Activated naive CD4-positive, alpha-beta T cell (primary cell): ENCODE measurements around the gene MAML2.

ENCODE experiments used
- DNase-seq, 4 experiments: peaks; one replicate each; lab custom pipeline; 2025; lab: John Stamatoyannopoulos, UW

MAML2 gene

DNA sequence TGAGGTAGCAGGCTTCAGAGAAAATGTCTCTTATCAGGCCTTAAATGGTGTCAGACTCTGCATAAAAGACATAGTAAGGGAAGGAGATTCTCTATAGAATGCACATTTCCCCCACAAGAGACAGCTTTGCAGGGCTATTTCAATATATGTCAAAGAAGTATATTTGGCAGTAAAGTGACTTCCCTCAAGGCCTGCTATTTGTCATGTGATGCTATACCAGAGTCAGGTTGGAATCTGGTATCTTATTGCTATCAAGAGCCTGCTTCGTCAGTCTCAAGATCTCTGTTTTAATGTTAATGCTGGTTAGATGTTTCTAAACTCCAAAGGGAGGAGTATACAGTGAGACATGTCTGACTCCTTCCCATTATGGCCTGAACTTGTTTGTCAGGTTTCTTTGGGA is 378.7 kb downstream of the MAML2 start:
- no peak for DNase-seq

DNA sequence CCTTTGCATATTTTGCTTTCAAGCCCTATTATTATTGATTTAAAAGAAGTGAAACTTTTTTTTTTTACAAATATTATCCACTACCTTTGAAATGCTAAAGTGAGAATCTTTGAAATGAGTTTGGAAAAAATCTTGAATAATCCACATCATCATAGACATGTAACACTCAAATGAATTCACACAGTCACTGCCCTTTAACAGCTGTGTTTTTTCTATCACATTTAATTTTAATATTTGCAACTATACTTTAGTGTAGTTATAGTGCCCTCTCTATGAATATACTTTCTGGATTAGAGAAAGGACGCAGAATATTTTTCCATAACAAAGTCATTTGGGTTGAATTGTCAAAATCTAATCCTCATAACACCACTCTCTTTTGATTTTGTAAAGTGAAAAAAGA is 381.2 kb downstream of the MAML2 start:
- no peak for DNase-seq

DNA sequence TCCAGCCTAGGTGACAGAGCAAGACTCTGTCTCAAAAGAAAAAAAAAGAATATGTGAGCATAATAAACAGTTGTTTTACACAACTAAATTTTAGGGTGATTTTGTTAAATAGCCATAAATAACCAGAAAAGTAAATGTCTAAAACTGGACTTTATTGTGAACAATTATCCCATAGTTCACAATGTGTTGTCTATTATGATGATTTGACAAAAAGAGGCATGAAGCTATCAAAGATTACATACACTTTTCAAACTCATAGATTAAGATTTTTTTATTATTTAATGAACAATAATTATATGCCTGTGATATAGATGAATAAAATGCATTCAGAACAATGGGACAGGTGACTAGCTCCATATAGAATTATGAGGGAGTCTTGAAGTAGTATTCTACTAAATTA is 392.1 kb downstream of the MAML2 start:
- DNase-seq: no peak

DNA sequence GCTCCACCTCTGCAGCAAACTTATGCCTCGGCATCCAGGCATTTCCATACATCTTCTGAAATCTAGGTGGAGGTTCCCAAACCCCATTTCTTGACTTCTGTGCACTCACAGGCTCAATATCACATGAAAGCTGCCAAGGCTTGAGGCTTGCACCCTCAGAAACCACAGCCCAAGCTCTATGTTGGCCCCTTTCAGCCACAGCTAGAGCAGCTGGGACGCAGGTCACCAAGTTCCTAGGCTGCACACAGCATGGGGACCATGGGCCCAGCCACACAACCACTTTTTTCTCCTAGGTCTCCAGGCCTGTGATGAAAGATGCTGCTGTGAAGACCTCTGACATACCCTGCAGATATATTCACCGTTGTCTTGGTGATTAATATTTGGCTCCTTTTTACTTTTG is 394.4 kb downstream of the MAML2 start:
- DNase-seq: no peak

DNA sequence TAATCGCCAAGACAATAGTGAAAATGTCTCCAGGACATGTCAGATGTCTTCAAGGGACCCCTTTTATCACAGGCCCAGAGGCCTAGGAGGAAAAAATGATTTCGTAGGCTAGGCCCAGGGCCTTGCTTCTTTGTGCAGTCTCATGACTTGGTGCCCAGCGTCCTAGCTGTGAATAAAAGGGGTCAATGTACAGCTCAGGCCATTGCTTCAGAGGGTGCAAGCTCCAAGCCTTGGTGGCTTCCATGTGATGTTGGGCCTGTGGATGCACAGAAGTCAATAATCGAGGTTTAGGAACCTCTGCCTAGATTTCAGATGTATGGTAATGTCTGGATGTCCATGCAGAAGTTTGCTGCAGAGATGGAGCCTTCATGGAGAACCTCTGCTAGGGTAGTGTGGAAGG is 398.4 kb downstream of the MAML2 start:
- no peak for DNase-seq

DNA sequence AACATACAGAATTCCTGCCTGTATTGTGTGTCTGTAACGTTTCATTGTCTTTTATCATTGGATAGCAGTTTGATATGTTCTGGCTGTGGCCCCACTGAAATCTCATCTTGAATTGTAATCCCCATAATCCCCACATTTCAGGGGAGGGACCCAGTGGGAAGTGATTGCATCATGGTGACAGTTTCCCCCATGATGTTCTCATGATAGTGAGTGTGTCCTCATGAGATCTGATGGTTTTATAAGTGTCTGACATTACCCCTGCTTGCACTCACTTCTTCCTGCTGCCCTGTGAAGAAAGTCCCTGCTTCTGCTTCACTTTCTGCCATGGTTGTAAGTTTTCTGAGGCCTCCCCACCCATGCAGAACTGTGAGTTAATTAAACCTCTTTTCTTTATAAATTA is 399.4 kb downstream of the MAML2 start:
- no peak for DNase-seq

DNA sequence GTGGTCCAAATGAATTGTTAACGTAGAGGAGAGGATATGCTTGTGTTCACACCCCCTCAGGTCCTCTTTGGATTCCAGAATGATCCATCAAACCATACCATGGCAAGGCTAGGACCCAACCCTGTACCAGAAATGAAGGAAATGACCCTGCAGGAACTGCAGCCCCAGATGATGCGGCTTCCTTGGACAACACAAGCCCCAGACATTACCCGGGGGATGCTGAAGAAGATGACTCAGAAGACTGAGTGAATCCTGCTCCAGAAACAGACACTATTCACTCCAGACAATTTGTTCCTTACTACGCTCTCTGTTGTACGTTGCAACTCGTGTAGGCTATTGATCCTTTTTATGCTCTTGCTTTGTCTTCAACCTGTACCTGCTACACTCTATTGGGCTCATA is 403.9 kb downstream of the MAML2 start:
- no peak for DNase-seq

DNA sequence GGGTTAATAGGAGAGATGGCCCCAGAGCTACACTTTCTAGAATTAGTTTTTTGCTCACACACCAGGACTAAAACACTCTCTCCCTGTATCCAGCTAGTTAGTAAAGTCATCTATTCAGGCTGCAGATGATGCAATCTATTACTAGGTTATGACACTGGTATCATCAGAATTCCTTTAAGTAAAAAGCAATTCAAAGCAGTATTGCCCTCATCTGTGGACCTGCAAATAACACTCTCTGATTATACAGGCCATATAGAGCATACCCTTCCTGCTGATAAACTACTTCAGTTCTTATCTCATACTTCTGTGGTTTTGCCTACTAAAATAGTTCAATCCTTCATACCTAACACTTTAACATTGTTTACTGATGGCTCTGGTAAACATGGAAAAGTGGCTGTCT is 405.6 kb downstream of the MAML2 start:
- DNase-seq: no peak

DNA sequence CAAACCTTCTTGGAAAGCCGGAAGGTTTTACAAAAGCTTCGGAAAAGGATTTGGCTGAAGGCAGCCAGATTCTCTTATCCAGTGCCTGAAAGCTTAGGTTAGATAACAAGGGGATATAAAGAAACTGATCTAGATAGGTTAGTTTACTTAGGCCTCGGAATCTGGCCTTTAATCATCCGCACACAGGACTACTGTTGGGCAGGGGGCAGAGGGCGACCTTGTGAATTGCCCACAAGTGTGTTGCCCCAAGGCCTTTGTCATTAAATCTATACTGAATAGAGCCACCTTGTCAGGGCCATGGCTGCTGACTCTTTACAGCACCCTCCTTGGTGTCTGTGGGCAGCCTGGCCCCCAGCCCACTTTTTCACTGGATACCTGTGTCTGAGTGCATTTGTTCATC is 409.4 kb downstream of the MAML2 start:
- no peak for DNase-seq

DNA sequence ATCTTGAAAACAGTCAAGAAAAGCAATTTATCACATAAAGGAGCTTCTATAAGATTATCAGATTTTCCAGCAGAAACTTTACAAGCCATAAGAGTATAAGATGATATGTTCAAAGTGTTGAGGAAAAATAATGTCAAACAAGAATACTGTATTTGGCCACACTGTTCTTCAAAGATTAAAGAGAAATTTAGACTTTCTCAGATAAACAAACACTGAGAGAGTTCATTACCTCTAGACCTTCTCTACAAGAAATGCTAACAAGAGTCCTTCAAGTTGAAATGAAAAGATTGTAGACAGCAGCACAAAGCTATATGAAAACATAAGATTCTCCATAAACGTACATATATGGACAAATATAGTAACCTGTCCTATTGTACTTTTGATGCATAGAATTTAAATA is 411.1 kb downstream of the MAML2 start:
- DNase-seq: no peak

DNA sequence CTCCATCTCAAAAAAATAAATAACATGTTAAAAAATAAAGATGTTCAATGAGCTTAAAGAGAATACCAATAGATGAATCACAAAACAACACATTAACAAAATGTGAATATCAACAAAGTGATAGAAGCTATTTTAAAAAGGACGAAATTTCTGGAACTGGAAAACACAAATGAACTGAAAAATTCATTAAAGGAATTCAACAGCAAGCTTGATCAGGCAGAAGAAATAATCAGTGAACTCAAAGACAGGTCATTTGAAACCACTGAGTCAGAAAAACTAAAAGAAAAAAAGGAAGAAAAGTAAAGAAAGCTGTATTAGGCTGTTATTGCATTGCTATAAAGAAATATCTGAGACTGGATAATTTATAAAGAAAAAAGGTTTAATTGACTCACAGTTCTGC is 412.0 kb downstream of the MAML2 start:
- no peak for DNase-seq

DNA sequence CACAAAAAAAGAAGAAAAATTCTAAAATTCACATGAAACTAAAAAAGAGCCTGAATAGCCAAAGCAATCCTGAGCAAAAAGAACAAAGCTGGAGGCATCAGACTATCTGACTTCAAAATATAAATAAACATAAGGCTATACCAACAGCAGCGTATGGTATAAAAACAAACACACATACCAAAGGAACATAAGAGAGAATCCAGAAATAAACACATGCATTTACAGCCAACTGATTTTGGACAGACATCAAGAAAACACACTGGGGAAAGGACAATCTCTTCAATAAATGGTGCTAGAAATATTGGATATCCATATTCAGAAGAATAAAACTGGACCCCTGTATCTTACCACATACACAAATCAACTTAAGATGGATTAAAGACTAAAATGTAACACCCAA is 416.3 kb downstream of the MAML2 start:
- DNase-seq: no peak
